SK-N-SH (cell line): ENCODE results near the gene RESF1.

Experiments used
- EZH2phosphoT487 ChIP-seq: fragments of 200-600 bp; sonication (generic); IDR thresholded peaks from 2 replicates; pipeline ENCODE4 v1.6.1; 2017; ENCODE audit warnings: low read depth, mixed run types, mild to moderate bottlenecking, antibody characterized with exemption, moderate library complexity, borderline replicate concordance
- FOXM1 ChIP-seq: IDR thresholded peaks from 2 replicates; pipeline ENCODE4 v1.4.0; 2012; ENCODE audit warnings: low read depth, mild to moderate bottlenecking
- GABPA ChIP-seq: IDR thresholded peaks from 2 replicates; pipeline ENCODE4 v1.4.0; 2012; ENCODE audit warnings: low read depth, mild to moderate bottlenecking
- MXI1 ChIP-seq: IDR thresholded peaks from 2 replicates; pipeline ENCODE4 v1.6.1; 2012; ENCODE audit warnings: mild to moderate bottlenecking, low read depth, low read length, improper control_type of control experiment
- POLR2AphosphoS5 ChIP-seq: IDR thresholded peaks from 2 replicates; pipeline ENCODE4 v1.6.1; 2012; ENCODE audit warnings: low read depth, low read length
- RAD21 ChIP-seq: IDR thresholded peaks from 2 replicates; pipeline ENCODE4 v1.6.1; 2012; ENCODE audit warnings: mild to moderate bottlenecking, low read length
- RCOR1 ChIP-seq: fragments of 150-350 bp; IDR thresholded peaks from 2 replicates; pipeline ENCODE4 v1.6.1; 2017; ENCODE audit warnings: antibody characterized with exemption, low read length
- RXRA ChIP-seq: IDR thresholded peaks from 2 replicates; pipeline ENCODE4 v1.4.0; 2012; ENCODE audit warnings: low read depth, mild to moderate bottlenecking, borderline replicate concordance
- TAF1 ChIP-seq: IDR thresholded peaks from 2 replicates; pipeline ENCODE4 v1.6.1; 2012; ENCODE audit warnings: low read depth, mild to moderate bottlenecking, low read length, moderate library complexity, borderline replicate concordance
- TEAD4 ChIP-seq: IDR thresholded peaks from 2 replicates; pipeline ENCODE4 v1.4.0; 2012; ENCODE audit warnings: mild to moderate bottlenecking, borderline replicate concordance; ENCODE audit not compliant: insufficient read depth
- TF ChIP-seq, protein P1 (sequence below): fragments of 200-600 bp; sonication (generic); IDR thresholded peaks from 2 replicates; pipeline ENCODE4 v1.6.1; 2017; ENCODE audit warnings: antibody characterized with exemption, mild to moderate bottlenecking, moderate library complexity
- TF ChIP-seq, protein P2 (sequence below): IDR thresholded peaks from 2 replicates; pipeline ENCODE4; 2012
- TF ChIP-seq, protein P3 (sequence below): IDR thresholded peaks from 2 replicates; pipeline ENCODE4 v1.4.0; 2012; ENCODE audit warnings: low read depth, borderline replicate concordance
- TF ChIP-seq, protein P4 (sequence below): IDR thresholded peaks from 2 replicates; pipeline ENCODE4 v1.4.0; 2012; ENCODE audit warnings: low read depth

DNA sequence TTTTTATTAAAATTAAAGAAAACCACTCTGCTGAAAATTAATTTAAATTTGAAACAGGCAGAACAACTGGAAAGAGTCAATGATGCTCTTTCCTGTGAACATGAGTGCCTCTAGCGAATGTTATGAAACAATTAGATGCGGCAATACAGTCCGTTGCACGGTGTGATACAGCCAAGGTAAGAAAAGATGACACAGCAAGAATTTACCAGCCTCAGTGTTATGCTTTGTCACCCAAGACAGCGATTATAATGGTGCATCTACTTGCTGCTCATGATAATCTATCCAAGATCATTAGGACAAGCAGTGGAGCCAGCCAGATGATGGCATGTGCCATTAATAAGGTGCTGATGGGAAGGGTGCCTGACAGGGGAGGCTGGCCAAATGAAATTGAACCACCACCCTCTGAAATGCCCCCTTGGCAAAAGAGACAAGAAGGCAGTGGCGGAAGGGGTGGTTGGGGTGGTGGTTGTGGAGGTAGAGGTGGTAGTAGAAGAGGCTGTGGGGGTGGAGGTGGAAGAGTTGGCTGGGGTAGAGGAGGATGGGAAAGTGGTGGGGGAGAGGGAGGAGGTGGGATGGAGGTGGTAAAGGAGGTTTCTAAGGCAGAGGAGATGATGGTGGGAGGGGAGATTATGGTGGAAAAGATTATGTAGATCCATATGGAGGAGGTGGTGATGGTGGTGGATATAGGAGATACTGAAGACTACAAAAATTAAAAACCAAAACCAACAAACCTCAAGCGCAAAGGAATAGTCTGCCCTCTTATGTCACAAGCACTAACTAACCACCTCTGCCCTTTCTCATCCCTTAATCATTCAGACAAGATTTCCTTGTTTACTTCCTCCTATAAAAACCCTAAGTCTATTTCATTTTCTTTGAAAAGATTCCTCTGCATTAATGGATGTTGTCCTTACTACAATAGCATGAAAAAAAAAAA lies 4.0 kb upstream of the RESF1 start:
- TF ChIP-seq, protein P1, sequence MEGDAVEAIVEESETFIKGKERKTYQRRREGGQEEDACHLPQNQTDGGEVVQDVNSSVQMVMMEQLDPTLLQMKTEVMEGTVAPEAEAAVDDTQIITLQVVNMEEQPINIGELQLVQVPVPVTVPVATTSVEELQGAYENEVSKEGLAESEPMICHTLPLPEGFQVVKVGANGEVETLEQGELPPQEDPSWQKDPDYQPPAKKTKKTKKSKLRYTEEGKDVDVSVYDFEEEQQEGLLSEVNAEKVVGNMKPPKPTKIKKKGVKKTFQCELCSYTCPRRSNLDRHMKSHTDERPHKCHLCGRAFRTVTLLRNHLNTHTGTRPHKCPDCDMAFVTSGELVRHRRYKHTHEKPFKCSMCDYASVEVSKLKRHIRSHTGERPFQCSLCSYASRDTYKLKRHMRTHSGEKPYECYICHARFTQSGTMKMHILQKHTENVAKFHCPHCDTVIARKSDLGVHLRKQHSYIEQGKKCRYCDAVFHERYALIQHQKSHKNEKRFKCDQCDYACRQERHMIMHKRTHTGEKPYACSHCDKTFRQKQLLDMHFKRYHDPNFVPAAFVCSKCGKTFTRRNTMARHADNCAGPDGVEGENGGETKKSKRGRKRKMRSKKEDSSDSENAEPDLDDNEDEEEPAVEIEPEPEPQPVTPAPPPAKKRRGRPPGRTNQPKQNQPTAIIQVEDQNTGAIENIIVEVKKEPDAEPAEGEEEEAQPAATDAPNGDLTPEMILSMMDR, result no peak
- no peak for TF ChIP-seq RAD21
- TF ChIP-seq GABPA, result no peak
- no peak for TF ChIP-seq TAF1
- TF ChIP-seq, protein P2, sequence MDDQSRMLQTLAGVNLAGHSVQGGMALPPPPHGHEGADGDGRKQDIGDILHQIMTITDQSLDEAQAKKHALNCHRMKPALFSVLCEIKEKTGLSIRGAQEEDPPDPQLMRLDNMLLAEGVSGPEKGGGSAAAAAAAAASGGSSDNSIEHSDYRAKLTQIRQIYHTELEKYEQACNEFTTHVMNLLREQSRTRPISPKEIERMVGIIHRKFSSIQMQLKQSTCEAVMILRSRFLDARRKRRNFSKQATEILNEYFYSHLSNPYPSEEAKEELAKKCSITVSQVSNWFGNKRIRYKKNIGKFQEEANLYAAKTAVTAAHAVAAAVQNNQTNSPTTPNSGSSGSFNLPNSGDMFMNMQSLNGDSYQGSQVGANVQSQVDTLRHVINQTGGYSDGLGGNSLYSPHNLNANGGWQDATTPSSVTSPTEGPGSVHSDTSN, result no peak
- TF ChIP-seq POLR2AphosphoS5, result no peak
- TF ChIP-seq TEAD4, result no peak
- TF ChIP-seq, protein P3, sequence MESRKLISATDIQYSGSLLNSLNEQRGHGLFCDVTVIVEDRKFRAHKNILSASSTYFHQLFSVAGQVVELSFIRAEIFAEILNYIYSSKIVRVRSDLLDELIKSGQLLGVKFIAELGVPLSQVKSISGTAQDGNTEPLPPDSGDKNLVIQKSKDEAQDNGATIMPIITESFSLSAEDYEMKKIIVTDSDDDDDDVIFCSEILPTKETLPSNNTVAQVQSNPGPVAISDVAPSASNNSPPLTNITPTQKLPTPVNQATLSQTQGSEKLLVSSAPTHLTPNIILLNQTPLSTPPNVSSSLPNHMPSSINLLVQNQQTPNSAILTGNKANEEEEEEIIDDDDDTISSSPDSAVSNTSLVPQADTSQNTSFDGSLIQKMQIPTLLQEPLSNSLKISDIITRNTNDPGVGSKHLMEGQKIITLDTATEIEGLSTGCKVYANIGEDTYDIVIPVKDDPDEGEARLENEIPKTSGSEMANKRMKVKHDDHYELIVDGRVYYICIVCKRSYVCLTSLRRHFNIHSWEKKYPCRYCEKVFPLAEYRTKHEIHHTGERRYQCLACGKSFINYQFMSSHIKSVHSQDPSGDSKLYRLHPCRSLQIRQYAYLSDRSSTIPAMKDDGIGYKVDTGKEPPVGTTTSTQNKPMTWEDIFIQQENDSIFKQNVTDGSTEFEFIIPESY, result no peak
- TF ChIP-seq, protein P4, sequence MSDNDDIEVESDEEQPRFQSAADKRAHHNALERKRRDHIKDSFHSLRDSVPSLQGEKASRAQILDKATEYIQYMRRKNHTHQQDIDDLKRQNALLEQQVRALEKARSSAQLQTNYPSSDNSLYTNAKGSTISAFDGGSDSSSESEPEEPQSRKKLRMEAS, result no peak
- no peak for TF ChIP-seq RCOR1
- TF ChIP-seq MXI1, result no peak
- no peak for TF ChIP-seq FOXM1
- no peak for TF ChIP-seq RXRA
- no peak for TF ChIP-seq EZH2phosphoT487
